SJSA1 (cell line): ENCODE data around the gene CD200. TPM values are rescaled to one million over a fixed set of nuclear protein-coding genes. Genes with fewer than 3 reads are reported as not detected.

ENCODE experiments used
- DNase-seq, 2 experiments: peaks; one replicate each; pipeline ENCODE4 v3.0.0-alpha.2; 2015 to 2020; ENCODE audit warnings: low spot score in 2 of 2, low read depth in 1 of 2
- H3K27ac ChIP-seq: fragments of 250-450 bp; sonication (Bioruptor Pico); 2 replicates; pipeline ENCODE4 v1.5.1; 2020; ENCODE audit warnings: mild to moderate bottlenecking, moderate library complexity
- H3K27me3 ChIP-seq: fragments of 250-450 bp; sonication (Bioruptor Pico); replicated peaks from 2 replicates; pipeline ENCODE4 v1.5.1; 2020; ENCODE audit warnings: mild to moderate bottlenecking, moderate library complexity
- H3K36me3 ChIP-seq: fragments of 250-450 bp; sonication (Bioruptor Pico); 2 replicates; pipeline ENCODE4 v1.5.1; 2020; ENCODE audit warnings: mild to moderate bottlenecking
- H3K4me1 ChIP-seq: fragments of 250-450 bp; sonication (Bioruptor Pico); replicated peaks from 2 replicates; pipeline ENCODE4 v1.6.1; 2021; ENCODE audit warnings: mild to moderate bottlenecking
- H3K4me3 ChIP-seq: fragments of 250-450 bp; sonication (Bioruptor Pico); 2 replicates; pipeline ENCODE4 v1.5.1; 2020; ENCODE audit warnings: mild to moderate bottlenecking
- H3K9me3 ChIP-seq: fragments of 250-450 bp; sonication (Bioruptor Pico); replicated peaks from 2 replicates; pipeline ENCODE4 v1.5.1; 2020; ENCODE audit warnings: mild to moderate bottlenecking
- total RNA-seq: library from RNA; depleted of rRNA; stranded (reverse); fragments of >200 nt; shearing (Covaris generic); gene quantifications from 2 replicates; pipeline ENCODE4 v1.2.3, GENCODE V29; 2014; rRNA removed

Gene CD200
- total RNA-seq, 1 experiment from 2014 or later, result not detected

DNA sequence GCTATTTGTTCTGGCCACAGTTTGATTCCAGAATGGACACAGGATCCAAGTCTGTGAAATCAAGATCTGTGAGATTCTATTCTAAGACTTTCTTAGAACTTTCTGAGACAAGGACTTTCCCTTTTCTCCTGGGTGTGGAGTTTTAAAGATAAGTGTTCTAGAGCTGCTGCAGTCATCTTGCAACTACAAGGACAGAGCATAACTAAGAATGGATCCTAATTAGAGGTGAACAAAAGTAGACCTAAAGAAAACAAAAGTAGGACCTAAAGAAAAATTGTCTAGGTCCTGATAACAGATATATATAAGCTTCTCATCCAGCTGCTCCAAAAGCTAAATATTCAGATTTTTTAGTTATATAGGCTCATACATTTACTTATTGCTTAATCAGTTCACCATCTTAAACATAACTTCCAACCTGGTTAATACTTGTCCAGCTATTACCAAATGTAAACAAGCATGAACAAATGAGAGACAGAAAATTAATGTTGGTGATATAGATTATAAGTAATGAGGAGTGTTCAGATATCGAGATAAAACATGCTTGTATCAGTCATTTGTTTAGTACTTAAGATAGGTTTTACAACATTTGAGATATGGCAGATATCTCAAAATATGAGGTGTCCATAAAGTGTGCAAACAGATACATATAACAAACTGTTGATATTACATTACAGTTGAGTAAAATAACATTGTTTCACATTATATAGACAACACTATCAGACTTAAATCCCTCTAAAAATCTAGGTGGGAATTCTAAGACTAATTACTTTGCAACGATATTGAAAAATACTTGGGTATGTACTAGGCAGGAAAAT, 75.1 kb downstream of the CD200 start:
- DNase-seq, result no peak
- H3K4me3 ChIP-seq, result no peak overlapping the region
- H3K9me3 ChIP-seq, result no peaks in the 10 kb centered on the region
- H3K27ac ChIP-seq, result no peak overlapping the region
- no peaks in the 10 kb centered on the region for H3K27me3 ChIP-seq
- no peaks in the 10 kb centered on the region for H3K36me3 ChIP-seq
- no peaks in the 10 kb centered on the region for H3K4me1 ChIP-seq

DNA sequence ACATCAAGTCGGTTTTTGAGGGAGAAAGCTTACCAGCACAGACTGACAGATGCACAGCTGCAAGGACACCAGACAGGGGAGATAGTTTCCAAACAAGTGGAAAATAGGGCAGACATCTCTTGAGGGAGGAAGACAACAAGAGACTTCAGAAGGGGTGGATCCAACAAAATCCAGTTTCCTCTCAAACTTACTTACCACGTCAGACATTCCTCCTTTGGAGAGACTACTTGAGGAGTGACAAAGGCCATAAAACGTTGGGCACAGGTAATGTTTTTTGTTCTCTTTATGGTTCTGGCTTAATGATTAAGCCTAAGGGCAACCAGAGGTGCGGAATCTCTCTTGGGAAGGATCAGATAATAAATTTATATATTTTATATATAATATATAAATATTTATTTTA, 76.1 kb downstream of the CD200 start:
- Histone ChIP-seq H3K27me3 (no peaks in the 10 kb centered on the region), H3K4me1 (no peaks in the 10 kb centered on the region), H3K4me3 (no peak overlapping the region), H3K27ac (no peak overlapping the region), H3K36me3 (no peaks in the 10 kb centered on the region), H3K9me3 (no peaks in the 10 kb centered on the region)
- no peak for DNase-seq

DNA sequence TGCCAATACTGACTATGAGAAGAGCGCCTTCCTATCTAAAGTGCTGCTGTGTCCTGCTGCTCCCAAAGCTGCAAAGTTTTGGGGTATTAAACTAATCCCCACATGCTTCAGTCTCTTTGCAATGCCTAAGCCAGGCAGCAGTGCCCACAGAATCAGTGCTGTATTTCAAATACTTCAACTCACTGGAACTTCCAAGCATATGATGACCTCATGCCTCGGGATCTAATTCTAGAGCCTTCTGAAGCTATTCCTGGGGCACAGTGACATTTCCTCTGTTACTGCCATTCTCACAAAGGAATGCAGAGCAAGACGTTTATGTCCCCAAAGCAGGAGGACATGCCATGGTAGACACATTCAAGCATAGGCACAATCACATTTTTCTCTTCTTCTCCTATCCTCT, 78.5 kb downstream of the CD200 start:
- no peak for DNase-seq
- H3K4me1 ChIP-seq, result no peaks in the 10 kb centered on the region
- H3K27me3 ChIP-seq, result no peaks in the 10 kb centered on the region
- H3K27ac ChIP-seq, result no peak overlapping the region
- H3K9me3 ChIP-seq, result no peaks in the 10 kb centered on the region
- H3K4me3 ChIP-seq, result no peak overlapping the region
- no peaks in the 10 kb centered on the region for H3K36me3 ChIP-seq

Other genes starting within 250 kb of the CD200 start
- gene C3orf52, start 246.8 kb upstream of the CD200 start, total RNA-seq, result 20.6 and 27.6 TPM in 2 replicates
- gene GCSAM, start 199.9 kb upstream of the CD200 start, total RNA-seq, result not detected in 2 replicates
- not detected in 2 replicates for gene SLC9C1, start 38.9 kb upstream of the CD200 start, total RNA-seq
- not detected in 2 replicates for gene BTLA, start 166.3 kb downstream of the CD200 start, total RNA-seq
- 69.7 and 73.2 TPM in 2 replicates for gene ATG3, start 228.8 kb downstream of the CD200 start, total RNA-seq
- 45.7 and 46.5 TPM in 2 replicates for gene SLC35A5, start 228.9 kb downstream of the CD200 start, total RNA-seq